WTC11 (cell line): ENCODE data around the gene NEURL1. TPM values are rescaled to one million over a fixed set of nuclear protein-coding genes. Genes with fewer than 3 reads are reported as not detected.

Experiments used
- ATAC-seq: fragments of 200-7000 bp; cut with Tn5 transposase; 2 replicates; pipeline ENCODE4 v1.10.0; 2021; ENCODE audit warnings: mild to moderate bottlenecking, moderate library complexity
- CTCF ChIA-PET: fragments of 300-600 bp; sonication (Branson Sonifier 250); formaldehyde crosslinking; loops from one replicate; lab custom pipeline; 2021; ENCODE audit warnings: antibody characterized with exemption; lab: Charles Lee
- POLR2A ChIA-PET: fragments of 350-600 bp; sonication (Branson Sonifier 250); formaldehyde crosslinking; loops from one replicate; lab custom pipeline; 2021; ENCODE audit warnings: antibody characterized with exemption; lab: Charles Lee
- DNase-seq: peaks from one replicate; pipeline ENCODE4 v3.0.0; 2021; ENCODE audit warnings: low spot score
- H3K27ac Mint-ChIP-seq: 2 replicates; pipeline ENCODE4 v1.8.0; 2021; ENCODE audit warnings: mixed read lengths
- H3K27me3 Mint-ChIP-seq: 2 replicates; pipeline ENCODE4 v1.8.0; 2021; ENCODE audit warnings: low read depth, mild to moderate bottlenecking, moderate library complexity, mixed read lengths
- H3K36me3 Mint-ChIP-seq: 2 replicates; pipeline ENCODE4 v1.8.0; 2021; ENCODE audit warnings: mixed read lengths
- H3K4me1 Mint-ChIP-seq: 2 replicates; pipeline ENCODE4 v1.8.0; 2022; ENCODE audit warnings: mixed read lengths
- H3K4me3 Mint-ChIP-seq: 2 replicates; pipeline ENCODE4 v1.8.0; 2021; ENCODE audit warnings: mild to moderate bottlenecking, moderate library complexity, mixed read lengths
- H3K9me3 Mint-ChIP-seq: 2 replicates; pipeline ENCODE4 v1.8.0; 2021; ENCODE audit warnings: mixed read lengths
- JAZF1 ChIP-seq: fragments of 250-450 bp; sonication (Bioruptor Pico); IDR thresholded peaks from 2 replicates; pipeline ENCODE4 v1.9.0; 2021; ENCODE audit warnings: moderate library complexity, mild to moderate bottlenecking, inconsistent platforms
- MXD4 ChIP-seq: fragments of 250-450 bp; sonication (Bioruptor Pico); IDR thresholded peaks from 2 replicates; pipeline ENCODE4 v1.8.0; 2021; ENCODE audit warnings: mild to moderate bottlenecking, moderate library complexity, borderline replicate concordance
- NFYB ChIP-seq: sonication (generic); formaldehyde crosslinking; conservative IDR thresholded peaks from 2 replicates; pipeline ENCODE4 v1.8.0; 2022; ENCODE audit warnings: low read depth, missing genetic modification reagents
- PRRX2 ChIP-seq: fragments of 250-450 bp; sonication (Bioruptor Pico); IDR thresholded peaks from 2 replicates; pipeline ENCODE4 v1.8.0; 2021; ENCODE audit warnings: mild to moderate bottlenecking
- SOX15 ChIP-seq: fragments of 250-450 bp; sonication (Bioruptor Pico); IDR thresholded peaks from 2 replicates; pipeline ENCODE4 v1.9.0; 2021; ENCODE audit warnings: mild to moderate bottlenecking
- SP1 ChIP-seq: sonication (generic); formaldehyde crosslinking; conservative IDR thresholded peaks from 2 replicates; pipeline ENCODE4 v1.8.1; 2022; ENCODE audit warnings: missing genetic modification reagents
- TEAD1 ChIP-seq: sonication (generic); formaldehyde crosslinking; IDR thresholded peaks from 2 replicates; pipeline ENCODE4 v1.8.0; 2022; ENCODE audit warnings: mild to moderate bottlenecking, missing genetic modification reagents
- TEAD4 ChIP-seq: sonication (generic); formaldehyde crosslinking; IDR thresholded peaks from 2 replicates; pipeline ENCODE4 v1.8.0; 2022; ENCODE audit warnings: mild to moderate bottlenecking, missing genetic modification reagents
- ZBTB21 ChIP-seq: sonication (generic); formaldehyde crosslinking; IDR thresholded peaks from 2 replicates; pipeline ENCODE4 v1.8.1; 2023; ENCODE audit warnings: mild to moderate bottlenecking, missing genetic modification reagents, borderline replicate concordance
- ZNF138 ChIP-seq: sonication (generic); formaldehyde crosslinking; conservative IDR thresholded peaks from 2 replicates; pipeline ENCODE4 v1.8.1; 2022; ENCODE audit warnings: mild to moderate bottlenecking, moderate library complexity, missing genetic modification reagents
- ZNF263 ChIP-seq: sonication (generic); formaldehyde crosslinking; IDR thresholded peaks from 2 replicates; pipeline ENCODE4 v1.8.1; 2022; ENCODE audit warnings: low read depth, mild to moderate bottlenecking, moderate library complexity, missing genetic modification reagents
- total RNA-seq: library from RNA; stranded (reverse); gene quantifications from 3 replicates; pipeline ENCODE4 v1.2.3, GENCODE V29; 2021
- TF ChIP-seq, protein P1 (sequence below): fragments of 250-450 bp; sonication (Bioruptor Pico); IDR thresholded peaks from 2 replicates; pipeline ENCODE4 v2.1.2; 2022; ENCODE audit warnings: mild to moderate bottlenecking, moderate library complexity
- TF ChIP-seq, protein P2 (sequence below): sonication (generic); formaldehyde crosslinking; IDR thresholded peaks from 2 replicates; pipeline ENCODE4 v1.8.0; 2022; ENCODE audit warnings: missing genetic modification reagents
- TF ChIP-seq, protein P3 (sequence below): sonication (generic); formaldehyde crosslinking; IDR thresholded peaks from 2 replicates; pipeline ENCODE4 v1.8.1; 2022; ENCODE audit warnings: mild to moderate bottlenecking, moderate library complexity, missing genetic modification reagents
- TF ChIP-seq, protein P4 (sequence below): sonication (generic); formaldehyde crosslinking; IDR thresholded peaks from 2 replicates; pipeline ENCODE4 v1.8.0; 2023; ENCODE audit warnings: missing genetic modification reagents
- TF ChIP-seq, protein P5 (sequence below): sonication (generic); formaldehyde crosslinking; IDR thresholded peaks from 2 replicates; pipeline ENCODE4 v1.8.1; 2022; ENCODE audit warnings: missing genetic modification reagents, borderline replicate concordance
- TF ChIP-seq, protein P6 (sequence below): fragments of 200-600 bp; IDR thresholded peaks from 2 replicates; pipeline ENCODE4 v1.8.0; 2022; ENCODE audit warnings: antibody characterized with exemption
- TF ChIP-seq, protein P7 (sequence below): sonication (generic); formaldehyde crosslinking; IDR thresholded peaks from 2 replicates; pipeline ENCODE4 v1.8.1; 2023; ENCODE audit warnings: mild to moderate bottlenecking, missing genetic modification reagents
- TF ChIP-seq, protein P8 (sequence below): sonication (generic); formaldehyde crosslinking; IDR thresholded peaks from 2 replicates; pipeline ENCODE4 v1.8.0; 2022; ENCODE audit warnings: mild to moderate bottlenecking, missing genetic modification reagents

Gene NEURL1
- total RNA-seq, 1 experiment from 2014 or later = 1.2 TPM

DNA sequence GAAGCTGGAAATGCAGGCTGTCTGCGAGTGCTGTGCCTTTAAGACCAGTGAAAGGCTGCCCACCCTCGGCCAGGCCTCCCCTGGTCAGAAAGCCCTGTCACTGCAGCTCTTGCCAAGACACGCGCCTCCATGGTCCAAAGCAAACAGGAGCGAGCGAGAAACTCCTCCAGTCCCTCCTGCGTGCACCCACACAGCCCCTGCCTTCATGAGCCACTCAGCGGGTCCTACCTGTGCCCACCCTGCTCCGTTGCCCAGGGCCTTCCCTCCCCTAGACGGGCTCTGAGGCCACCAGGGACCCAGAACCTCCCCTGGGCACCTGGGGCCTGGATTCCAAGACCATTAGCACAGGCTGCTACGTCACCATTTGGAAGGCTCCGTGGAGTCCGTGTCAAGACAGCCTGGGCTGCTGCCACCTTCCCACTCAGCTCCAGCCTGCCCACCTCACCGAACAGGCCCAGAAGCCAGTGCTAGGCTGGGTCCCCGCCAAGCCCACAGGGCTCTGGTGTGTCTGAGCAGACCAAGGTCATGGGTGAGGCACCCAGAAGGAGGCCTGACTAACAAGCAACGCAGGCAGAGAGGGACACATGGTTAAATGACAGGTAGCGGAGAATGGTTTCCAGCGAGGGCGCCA is 144.5 kb downstream of the NEURL1 start:
- H3K36me3 Mint-ChIP-seq = no peaks in the 10 kb centered on the region
- H3K27me3 Mint-ChIP-seq = no peaks in the 10 kb centered on the region
- CTCF ChIA-PET = interaction anchor here (0.8 to 3.0 kb wide), 11 partner anchors 10 to 75 kb away, joined by 3 to 27 read pairs (median 5); no protein-coding TSS in a partner anchor
- DNase-seq = no peak
- POLR2A ChIA-PET = interaction anchor here (0.6 kb wide), 1 partner anchor 49 kb away, joined by 4 read pairs; no protein-coding TSS in a partner anchor
- TF ChIP-seq TEAD4 (CRISPR knock-in tag) (0 out of 2 replicates have a peak, but pooled peaks have one; percentile 18), TEAD1 (CRISPR knock-in tag) (no peak), NFYB (CRISPR knock-in tag) (no peak), ZNF138 (CRISPR knock-in tag) (no peak), MXD4 (CRISPR knock-in tag) (no peak), SOX15 (CRISPR knock-in tag) (no peak), PRRX2 (CRISPR knock-in tag) (no peak), ZBTB21 (peak; percentile 49; the same call in 1 of the 2 replicates)
- TF ChIP-seq, protein P1, sequence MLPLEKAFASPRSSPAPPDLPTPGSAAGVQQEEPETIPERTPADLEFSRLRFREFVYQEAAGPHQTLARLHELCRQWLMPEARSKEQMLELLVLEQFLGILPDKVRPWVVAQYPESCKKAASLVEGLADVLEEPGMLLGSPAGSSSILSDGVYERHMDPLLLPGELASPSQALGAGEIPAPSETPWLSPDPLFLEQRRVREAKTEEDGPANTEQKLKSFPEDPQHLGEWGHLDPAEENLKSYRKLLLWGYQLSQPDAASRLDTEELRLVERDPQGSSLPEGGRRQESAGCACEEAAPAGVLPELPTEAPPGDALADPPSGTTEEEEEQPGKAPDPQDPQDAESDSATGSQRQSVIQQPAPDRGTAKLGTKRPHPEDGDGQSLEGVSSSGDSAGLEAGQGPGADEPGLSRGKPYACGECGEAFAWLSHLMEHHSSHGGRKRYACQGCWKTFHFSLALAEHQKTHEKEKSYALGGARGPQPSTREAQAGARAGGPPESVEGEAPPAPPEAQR (CRISPR knock-in tag) = no peak
- TF ChIP-seq, protein P2, sequence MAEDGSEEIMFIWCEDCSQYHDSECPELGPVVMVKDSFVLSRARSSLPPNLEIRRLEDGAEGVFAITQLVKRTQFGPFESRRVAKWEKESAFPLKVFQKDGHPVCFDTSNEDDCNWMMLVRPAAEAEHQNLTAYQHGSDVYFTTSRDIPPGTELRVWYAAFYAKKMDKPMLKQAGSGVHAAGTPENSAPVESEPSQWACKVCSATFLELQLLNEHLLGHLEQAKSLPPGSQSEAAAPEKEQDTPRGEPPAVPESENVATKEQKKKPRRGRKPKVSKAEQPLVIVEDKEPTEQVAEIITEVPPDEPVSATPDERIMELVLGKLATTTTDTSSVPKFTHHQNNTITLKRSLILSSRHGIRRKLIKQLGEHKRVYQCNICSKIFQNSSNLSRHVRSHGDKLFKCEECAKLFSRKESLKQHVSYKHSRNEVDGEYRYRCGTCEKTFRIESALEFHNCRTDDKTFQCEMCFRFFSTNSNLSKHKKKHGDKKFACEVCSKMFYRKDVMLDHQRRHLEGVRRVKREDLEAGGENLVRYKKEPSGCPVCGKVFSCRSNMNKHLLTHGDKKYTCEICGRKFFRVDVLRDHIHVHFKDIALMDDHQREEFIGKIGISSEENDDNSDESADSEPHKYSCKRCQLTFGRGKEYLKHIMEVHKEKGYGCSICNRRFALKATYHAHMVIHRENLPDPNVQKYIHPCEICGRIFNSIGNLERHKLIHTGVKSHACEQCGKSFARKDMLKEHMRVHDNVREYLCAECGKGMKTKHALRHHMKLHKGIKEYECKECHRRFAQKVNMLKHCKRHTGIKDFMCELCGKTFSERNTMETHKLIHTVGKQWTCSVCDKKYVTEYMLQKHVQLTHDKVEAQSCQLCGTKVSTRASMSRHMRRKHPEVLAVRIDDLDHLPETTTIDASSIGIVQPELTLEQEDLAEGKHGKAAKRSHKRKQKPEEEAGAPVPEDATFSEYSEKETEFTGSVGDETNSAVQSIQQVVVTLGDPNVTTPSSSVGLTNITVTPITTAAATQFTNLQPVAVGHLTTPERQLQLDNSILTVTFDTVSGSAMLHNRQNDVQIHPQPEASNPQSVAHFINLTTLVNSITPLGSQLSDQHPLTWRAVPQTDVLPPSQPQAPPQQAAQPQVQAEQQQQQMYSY = no peak
- TF ChIP-seq, protein P3, sequence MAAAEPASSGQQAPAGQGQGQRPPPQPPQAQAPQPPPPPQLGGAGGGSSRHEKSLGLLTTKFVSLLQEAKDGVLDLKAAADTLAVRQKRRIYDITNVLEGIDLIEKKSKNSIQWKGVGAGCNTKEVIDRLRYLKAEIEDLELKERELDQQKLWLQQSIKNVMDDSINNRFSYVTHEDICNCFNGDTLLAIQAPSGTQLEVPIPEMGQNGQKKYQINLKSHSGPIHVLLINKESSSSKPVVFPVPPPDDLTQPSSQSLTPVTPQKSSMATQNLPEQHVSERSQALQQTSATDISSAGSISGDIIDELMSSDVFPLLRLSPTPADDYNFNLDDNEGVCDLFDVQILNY (CRISPR knock-in tag) = no peak
- TF ChIP-seq, protein P4, sequence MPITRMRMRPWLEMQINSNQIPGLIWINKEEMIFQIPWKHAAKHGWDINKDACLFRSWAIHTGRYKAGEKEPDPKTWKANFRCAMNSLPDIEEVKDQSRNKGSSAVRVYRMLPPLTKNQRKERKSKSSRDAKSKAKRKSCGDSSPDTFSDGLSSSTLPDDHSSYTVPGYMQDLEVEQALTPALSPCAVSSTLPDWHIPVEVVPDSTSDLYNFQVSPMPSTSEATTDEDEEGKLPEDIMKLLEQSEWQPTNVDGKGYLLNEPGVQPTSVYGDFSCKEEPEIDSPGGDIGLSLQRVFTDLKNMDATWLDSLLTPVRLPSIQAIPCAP (CRISPR knock-in tag) = no peak
- TF ChIP-seq, protein P5, sequence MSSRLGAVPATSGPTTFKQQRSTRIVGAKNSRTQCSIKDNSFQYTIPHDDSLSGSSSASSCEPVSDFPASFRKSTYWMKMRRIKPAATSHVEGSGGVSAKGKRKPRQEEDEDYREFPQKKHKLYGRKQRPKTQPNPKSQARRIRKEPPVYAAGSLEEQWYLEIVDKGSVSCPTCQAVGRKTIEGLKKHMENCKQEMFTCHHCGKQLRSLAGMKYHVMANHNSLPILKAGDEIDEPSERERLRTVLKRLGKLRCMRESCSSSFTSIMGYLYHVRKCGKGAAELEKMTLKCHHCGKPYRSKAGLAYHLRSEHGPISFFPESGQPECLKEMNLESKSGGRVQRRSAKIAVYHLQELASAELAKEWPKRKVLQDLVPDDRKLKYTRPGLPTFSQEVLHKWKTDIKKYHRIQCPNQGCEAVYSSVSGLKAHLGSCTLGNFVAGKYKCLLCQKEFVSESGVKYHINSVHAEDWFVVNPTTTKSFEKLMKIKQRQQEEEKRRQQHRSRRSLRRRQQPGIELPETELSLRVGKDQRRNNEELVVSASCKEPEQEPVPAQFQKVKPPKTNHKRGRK (CRISPR knock-in tag) = no peak
- TF ChIP-seq, protein P6, sequence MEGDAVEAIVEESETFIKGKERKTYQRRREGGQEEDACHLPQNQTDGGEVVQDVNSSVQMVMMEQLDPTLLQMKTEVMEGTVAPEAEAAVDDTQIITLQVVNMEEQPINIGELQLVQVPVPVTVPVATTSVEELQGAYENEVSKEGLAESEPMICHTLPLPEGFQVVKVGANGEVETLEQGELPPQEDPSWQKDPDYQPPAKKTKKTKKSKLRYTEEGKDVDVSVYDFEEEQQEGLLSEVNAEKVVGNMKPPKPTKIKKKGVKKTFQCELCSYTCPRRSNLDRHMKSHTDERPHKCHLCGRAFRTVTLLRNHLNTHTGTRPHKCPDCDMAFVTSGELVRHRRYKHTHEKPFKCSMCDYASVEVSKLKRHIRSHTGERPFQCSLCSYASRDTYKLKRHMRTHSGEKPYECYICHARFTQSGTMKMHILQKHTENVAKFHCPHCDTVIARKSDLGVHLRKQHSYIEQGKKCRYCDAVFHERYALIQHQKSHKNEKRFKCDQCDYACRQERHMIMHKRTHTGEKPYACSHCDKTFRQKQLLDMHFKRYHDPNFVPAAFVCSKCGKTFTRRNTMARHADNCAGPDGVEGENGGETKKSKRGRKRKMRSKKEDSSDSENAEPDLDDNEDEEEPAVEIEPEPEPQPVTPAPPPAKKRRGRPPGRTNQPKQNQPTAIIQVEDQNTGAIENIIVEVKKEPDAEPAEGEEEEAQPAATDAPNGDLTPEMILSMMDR = no peak
- H3K27ac Mint-ChIP-seq = no peak overlapping the region
- H3K4me3 Mint-ChIP-seq = no peak overlapping the region
- no peaks in the 10 kb centered on the region for H3K9me3 Mint-ChIP-seq
- H3K4me1 Mint-ChIP-seq = peaks cover 51% of the 10 kb centered on the region
- no peak for ATAC-seq

DNA sequence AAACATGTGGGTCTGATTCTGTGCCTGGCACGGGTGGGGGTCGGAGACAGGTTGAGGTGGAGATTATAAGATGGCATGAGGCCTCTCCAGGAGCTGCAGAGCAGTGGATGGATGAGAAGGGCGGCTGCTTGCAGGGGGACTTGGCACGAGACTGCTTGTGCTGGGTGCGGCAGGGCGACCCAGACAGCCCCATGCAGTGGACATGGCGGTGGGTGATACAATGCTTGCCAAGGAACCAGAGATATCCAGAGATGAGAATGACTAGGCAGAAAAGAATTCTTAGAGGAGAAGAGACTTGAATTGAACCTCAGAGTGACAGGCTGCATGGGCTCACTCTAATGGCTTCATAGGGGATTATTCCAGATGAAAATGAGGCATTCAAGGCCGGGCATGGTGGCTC is 145.4 kb downstream of the NEURL1 start:
- Mint-ChIP-seq H3K36me3 (no peaks in the 10 kb centered on the region), H3K4me3 (no peak overlapping the region), H3K27ac (peak overlapping the region; percentile 16), H3K27me3 (no peaks in the 10 kb centered on the region), H3K4me1 (peaks cover 49% of the 10 kb centered on the region), H3K9me3 (no peaks in the 10 kb centered on the region)
- no peak for DNase-seq
- ATAC-seq = no peak
- ChIA-PET CTCF (interaction anchor here (0.9 to 1.3 kb wide), 2 partner anchors 29 to 75 kb away, joined by 3 read pairs; no protein-coding TSS in a partner anchor), POLR2A (interaction anchor here (0.7 kb wide), 1 partner anchor 35 kb away, joined by 5 read pairs; no protein-coding TSS in a partner anchor)
- TF ChIP-seq SP1 (CRISPR knock-in tag) (no peak), MXD4 (CRISPR knock-in tag) (no peak), JAZF1 (CRISPR knock-in tag) (no peak), ZNF263 (CRISPR knock-in tag) (no peak)
- TF ChIP-seq, protein P7, sequence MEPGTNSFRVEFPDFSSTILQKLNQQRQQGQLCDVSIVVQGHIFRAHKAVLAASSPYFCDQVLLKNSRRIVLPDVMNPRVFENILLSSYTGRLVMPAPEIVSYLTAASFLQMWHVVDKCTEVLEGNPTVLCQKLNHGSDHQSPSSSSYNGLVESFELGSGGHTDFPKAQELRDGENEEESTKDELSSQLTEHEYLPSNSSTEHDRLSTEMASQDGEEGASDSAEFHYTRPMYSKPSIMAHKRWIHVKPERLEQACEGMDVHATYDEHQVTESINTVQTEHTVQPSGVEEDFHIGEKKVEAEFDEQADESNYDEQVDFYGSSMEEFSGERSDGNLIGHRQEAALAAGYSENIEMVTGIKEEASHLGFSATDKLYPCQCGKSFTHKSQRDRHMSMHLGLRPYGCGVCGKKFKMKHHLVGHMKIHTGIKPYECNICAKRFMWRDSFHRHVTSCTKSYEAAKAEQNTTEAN (CRISPR knock-in tag) = no peak
- TF ChIP-seq, protein P8, sequence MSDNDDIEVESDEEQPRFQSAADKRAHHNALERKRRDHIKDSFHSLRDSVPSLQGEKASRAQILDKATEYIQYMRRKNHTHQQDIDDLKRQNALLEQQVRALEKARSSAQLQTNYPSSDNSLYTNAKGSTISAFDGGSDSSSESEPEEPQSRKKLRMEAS = no peak
